ENCODE measurements around the gene PMIS2. TPM values are rescaled to one million over a fixed set of nuclear protein-coding genes. Genes with fewer than 3 reads are reported as not detected.

The PMIS2 gene
- polyA plus RNA-seq (2011; rRNA removed): not detected in 2 replicates
- polyA minus RNA-seq (2011; rRNA and poly(A)+ RNA removed): not detected in 2 replicates

GRCh38 chr19:35585848-35586247 lies at the start of gene PMIS2:
Gene PMIS2, plus strand, starts transcription at chr19:35586173. Its CDS starts 87 bp downstream, at chr19:35586260.
- no peak for TF ChIP-seq CTCF (IDR thresholded peaks at IDR 0.05; ENCODE audit: low read depth, low read length)
- H3K27ac ChIP-seq (ENCODE audit: low read depth, low read length): no peak within 1 kb of the TSS
- no peak within 1 kb of the TSS for H3K4me3 ChIP-seq (ENCODE audit: low read depth, low read length)
- DNase-seq (ENCODE audit: low read depth, low spot score): no peak
- H3K9me3 ChIP-seq (ENCODE audit: control insufficient read depth, insufficient read depth, low read length): peaks cover 7% of the 10 kb centered on the region; the same call in 1 of the 2 replicates
- no peaks in the 10 kb centered on the region for H3K27me3 ChIP-seq (ENCODE audit: control insufficient read depth, insufficient read depth, low read length)
- ChIA-PET CTCF (no interaction called here), POLR2A (no interaction called here)

GRCh38 chr19:35539314-35539713 lies 46.7 kb upstream of the PMIS2 start:
- Histone ChIP-seq H3K27ac (ENCODE audit: low read depth, low read length) (no peak overlapping the region), H3K27me3 (ENCODE audit: control insufficient read depth, insufficient read depth, low read length) (no peaks in the 10 kb centered on the region), H3K4me3 (ENCODE audit: low read depth, low read length) (no peak overlapping the region), H3K9me3 (ENCODE audit: control insufficient read depth, insufficient read depth, low read length) (no peaks in the 10 kb centered on the region; the same call in 1 of the 2 replicates)
- no peak for TF ChIP-seq CTCF (IDR thresholded peaks at IDR 0.05; ENCODE audit: low read depth, low read length)
- POLR2A ChIA-PET: no interaction called here
- DNase-seq (ENCODE audit: low read depth, low spot score): no peak
- CTCF ChIA-PET: no interaction called here

DNA sequence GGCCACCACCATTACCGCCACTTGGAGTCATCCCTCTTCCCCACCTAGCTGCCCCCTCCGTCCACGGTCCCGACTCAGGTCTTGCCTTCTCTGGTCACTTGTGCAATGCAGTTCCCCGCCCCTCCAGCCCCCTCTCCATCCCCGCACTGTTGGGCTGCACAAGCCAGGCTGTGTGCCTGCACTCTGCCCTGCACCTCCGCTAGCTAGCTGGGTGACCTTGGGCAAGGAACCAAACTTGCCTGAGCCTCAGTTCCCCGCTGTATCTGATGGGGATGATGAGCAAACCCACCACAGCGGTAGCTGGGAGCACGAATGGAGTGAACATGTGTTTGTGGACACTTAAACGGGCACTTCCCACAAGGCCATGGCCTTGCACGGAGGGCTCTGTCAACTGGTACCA lies 46.1 kb upstream of the PMIS2 start:
- CTCF ChIA-PET: no interaction called here
- POLR2A ChIA-PET: interaction anchor here (0.7 kb wide), 1 partner anchor 228 kb away, joined by 4 read pairs; no protein-coding TSS in a partner anchor
- no peak overlapping the region for H3K27ac ChIP-seq (ENCODE audit: low read depth, low read length)
- DNase-seq (ENCODE audit: low read depth, low spot score): no peak
- H3K9me3 ChIP-seq (ENCODE audit: control insufficient read depth, insufficient read depth, low read length): no peaks in the 10 kb centered on the region; the same call in 1 of the 2 replicates
- no peak overlapping the region for H3K4me3 ChIP-seq (ENCODE audit: low read depth, low read length)
- no peaks in the 10 kb centered on the region for H3K27me3 ChIP-seq (ENCODE audit: control insufficient read depth, insufficient read depth, low read length)
- TF ChIP-seq CTCF (IDR thresholded peaks at IDR 0.05; ENCODE audit: low read depth, low read length): no peak

GRCh38 chr19:35540356-35540927 lies 45.5 kb upstream of the PMIS2 start:
- Histone ChIP-seq H3K4me3 (ENCODE audit: low read depth, low read length) (no peak overlapping the region), H3K27ac (ENCODE audit: low read depth, low read length) (no peak overlapping the region), H3K27me3 (ENCODE audit: control insufficient read depth, insufficient read depth, low read length) (no peaks in the 10 kb centered on the region), H3K9me3 (ENCODE audit: control insufficient read depth, insufficient read depth, low read length) (peaks cover 3% of the 10 kb centered on the region; the same call in 1 of the 2 replicates)
- DNase-seq (ENCODE audit: low read depth, low spot score): no peak
- ChIA-PET CTCF (no interaction called here), POLR2A (interaction anchor here (0.7 kb wide), 1 partner anchor 227 kb away, joined by 4 read pairs; no protein-coding TSS in a partner anchor)
- no peak for TF ChIP-seq CTCF (IDR thresholded peaks at IDR 0.05; ENCODE audit: low read depth, low read length)

DNA sequence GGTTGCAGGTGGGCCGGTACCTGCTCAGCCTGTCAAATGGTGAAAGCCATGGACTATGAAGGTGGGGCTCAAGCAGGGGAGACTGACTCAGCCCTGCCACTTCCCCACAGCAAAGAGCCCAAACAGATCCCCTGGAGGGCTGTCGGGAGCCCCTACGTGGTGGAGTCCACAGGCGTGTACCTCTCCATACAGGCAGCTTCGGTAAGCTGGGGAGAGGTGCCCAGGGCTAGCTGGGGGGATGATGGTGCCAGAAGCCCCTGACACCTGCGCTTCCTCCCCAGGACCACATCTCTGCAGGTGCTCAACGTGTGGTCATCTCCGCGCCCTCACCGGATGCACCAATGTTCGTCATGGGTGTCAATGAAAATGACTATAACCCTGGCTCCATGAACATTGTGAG lies 43.8 kb upstream of the PMIS2 start:
- Histone ChIP-seq H3K9me3 (ENCODE audit: control insufficient read depth, insufficient read depth, low read length) (peaks cover 3% of the 10 kb centered on the region; the same call in 1 of the 2 replicates), H3K4me3 (ENCODE audit: low read depth, low read length) (no peak overlapping the region), H3K27ac (ENCODE audit: low read depth, low read length) (no peak overlapping the region), H3K27me3 (ENCODE audit: control insufficient read depth, insufficient read depth, low read length) (no peaks in the 10 kb centered on the region)
- CTCF ChIA-PET: no interaction called here
- POLR2A ChIA-PET: no interaction called here
- no peak for DNase-seq (ENCODE audit: low read depth, low spot score)
- TF ChIP-seq CTCF (IDR thresholded peaks at IDR 0.05; ENCODE audit: low read depth, low read length): no peak

Data from AG04450 (cell line).